OCI-LY1 (cell line): ENCODE data around the gene LIMCH1.

ENCODE experiments used
- EZH2 ChIP-seq: fragments of 200-600 bp; sonication (generic), shearing (Covaris generic); IDR thresholded peaks from 2 replicates; pipeline ENCODE4 v1.8.0; 2017; ENCODE audit warnings: borderline replicate concordance, mixed run types, mild to moderate bottlenecking, antibody characterized with exemption, low read length, moderate library complexity, mixed read lengths
- TF ChIP-seq, protein P1 (sequence below): fragments of 200-600 bp; sonication (generic), shearing (Covaris generic); IDR thresholded peaks from 2 replicates; pipeline ENCODE4 v1.5.1; 2017; ENCODE audit warnings: mild to moderate bottlenecking, antibody characterized with exemption, low read length, moderate library complexity, mixed read lengths

GRCh38 chr4:41602113-41602512, 64.2 kb downstream of the LIMCH1 start:
- TF ChIP-seq, protein P1, sequence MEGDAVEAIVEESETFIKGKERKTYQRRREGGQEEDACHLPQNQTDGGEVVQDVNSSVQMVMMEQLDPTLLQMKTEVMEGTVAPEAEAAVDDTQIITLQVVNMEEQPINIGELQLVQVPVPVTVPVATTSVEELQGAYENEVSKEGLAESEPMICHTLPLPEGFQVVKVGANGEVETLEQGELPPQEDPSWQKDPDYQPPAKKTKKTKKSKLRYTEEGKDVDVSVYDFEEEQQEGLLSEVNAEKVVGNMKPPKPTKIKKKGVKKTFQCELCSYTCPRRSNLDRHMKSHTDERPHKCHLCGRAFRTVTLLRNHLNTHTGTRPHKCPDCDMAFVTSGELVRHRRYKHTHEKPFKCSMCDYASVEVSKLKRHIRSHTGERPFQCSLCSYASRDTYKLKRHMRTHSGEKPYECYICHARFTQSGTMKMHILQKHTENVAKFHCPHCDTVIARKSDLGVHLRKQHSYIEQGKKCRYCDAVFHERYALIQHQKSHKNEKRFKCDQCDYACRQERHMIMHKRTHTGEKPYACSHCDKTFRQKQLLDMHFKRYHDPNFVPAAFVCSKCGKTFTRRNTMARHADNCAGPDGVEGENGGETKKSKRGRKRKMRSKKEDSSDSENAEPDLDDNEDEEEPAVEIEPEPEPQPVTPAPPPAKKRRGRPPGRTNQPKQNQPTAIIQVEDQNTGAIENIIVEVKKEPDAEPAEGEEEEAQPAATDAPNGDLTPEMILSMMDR = no peak
- no peak for TF ChIP-seq EZH2
